Osteoblast (primary cell): ENCODE results near the gene WDR5. TPM values are rescaled to one million over a fixed set of nuclear protein-coding genes. Genes with fewer than 3 reads are reported as not detected.

Source experiments
- DNase-seq: peaks from one replicate; pipeline ENCODE4 v3.0.0; 2011; ENCODE audit warnings: low spot score, mixed read lengths; ENCODE audit not compliant: insufficient read length; ENCODE audit errors: missing footprints
- H2AFZ ChIP-seq: 2 replicates; pipeline ENCODE4 v1.6.0; 2011; ENCODE audit warnings: mild to moderate bottlenecking, low read length
- H3K27ac ChIP-seq: 2 replicates; pipeline ENCODE4 v1.5.1; 2011; ENCODE audit warnings: mild to moderate bottlenecking, low read depth, low read length, moderate library complexity
- H3K27me3 ChIP-seq: 2 replicates; pipeline ENCODE4 v1.6.0; 2012; ENCODE audit warnings: mild to moderate bottlenecking, control low read depth, inconsistent platforms, low read length, moderate library complexity; ENCODE audit not compliant: insufficient read depth
- H3K36me3 ChIP-seq: 2 replicates; pipeline ENCODE4 v1.5.1; 2011; ENCODE audit warnings: mild to moderate bottlenecking, low read length, control low read depth, moderate library complexity; ENCODE audit not compliant: insufficient read depth
- H3K4me1 ChIP-seq: 2 replicates; pipeline ENCODE4 v1.5.1; 2011; ENCODE audit warnings: mild to moderate bottlenecking, low read length, control low read depth, moderate library complexity; ENCODE audit not compliant: insufficient read depth
- H3K4me2 ChIP-seq: 2 replicates; pipeline ENCODE4 v1.6.0; 2011; ENCODE audit warnings: mild to moderate bottlenecking, low read length; ENCODE audit not compliant: insufficient read depth
- H3K4me3 ChIP-seq: fragments of 200-600 bp; sonication (generic); 3 replicates; pipeline ENCODE4 v1.5.1; 2012; ENCODE audit warnings: mild to moderate bottlenecking, low read length, inconsistent platforms; ENCODE audit not compliant: insufficient read depth
- H3K79me2 ChIP-seq: 2 replicates; pipeline ENCODE4 v1.6.0; 2012; ENCODE audit warnings: mild to moderate bottlenecking, low read length, control low read depth, inconsistent platforms; ENCODE audit not compliant: insufficient read depth
- H3K9me3 ChIP-seq: 2 replicates; pipeline ENCODE4 v1.5.1; 2011; ENCODE audit warnings: low read depth, low read length, control low read depth
- H4K20me1 ChIP-seq: 2 replicates; pipeline ENCODE4 v1.6.0; 2012; ENCODE audit warnings: mild to moderate bottlenecking, low read length, control low read depth; ENCODE audit not compliant: insufficient read depth
- total RNA-seq: library from RNA; depleted of rRNA; stranded (reverse); fragments of >200 nt; gene quantifications from 2 replicates; pipeline ENCODE4 v1.2.3, GENCODE V29; 2012
- TF ChIP-seq, protein P1 (sequence below): IDR thresholded peaks from 2 replicates; pipeline ENCODE4 v1.5.1; 2011; ENCODE audit warnings: mild to moderate bottlenecking, low read depth, low read length, moderate library complexity; ENCODE audit errors: extremely low read depth

Gene WDR5
- 17.4 and 17.7 TPM in 2 replicates for total RNA-seq

DNA sequence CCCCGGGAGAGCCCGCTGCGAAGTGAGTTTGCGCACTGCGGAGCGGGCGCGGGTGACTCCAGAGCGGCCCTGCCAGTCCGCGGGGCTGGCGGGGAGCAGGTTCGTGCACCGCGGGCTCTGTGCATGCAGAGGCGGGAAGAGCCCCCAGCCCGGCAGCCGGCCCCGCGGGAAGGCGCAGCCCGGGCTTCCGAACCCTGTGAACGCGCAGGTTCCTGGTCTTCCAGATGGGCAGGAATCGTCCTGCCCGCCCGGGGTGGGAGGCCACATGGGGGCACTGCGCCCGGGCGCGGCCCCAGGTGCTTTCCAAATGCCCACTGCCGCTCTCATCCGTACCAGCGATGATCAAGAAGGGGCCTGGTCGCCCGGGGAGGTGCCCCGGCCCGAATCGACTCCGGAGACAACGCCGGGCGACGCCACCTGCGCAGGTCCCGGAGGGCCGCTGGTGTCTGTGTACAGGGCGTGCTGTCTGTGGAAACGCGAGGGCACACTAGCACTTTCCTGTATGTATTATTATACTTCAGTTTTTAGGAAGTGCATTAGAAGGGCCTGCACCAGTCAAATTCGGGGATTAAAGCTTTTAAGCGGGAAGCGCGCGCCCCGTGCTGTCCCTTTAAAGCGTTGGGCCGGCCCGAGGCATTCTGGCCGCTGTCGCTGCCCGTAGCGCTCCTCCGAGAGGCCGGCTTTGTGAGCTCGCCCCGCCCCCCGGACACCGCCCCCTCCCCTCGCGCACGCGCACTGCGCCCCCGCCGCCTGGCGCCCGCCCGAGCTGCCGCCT lies at the start of gene WDR5:
WDR5 (plus strand) TSS at position 740 of the 775 bp plus-strand sequence. CDS start 3,796 bp downstream, outside the sequence.
- TF ChIP-seq, protein P1, sequence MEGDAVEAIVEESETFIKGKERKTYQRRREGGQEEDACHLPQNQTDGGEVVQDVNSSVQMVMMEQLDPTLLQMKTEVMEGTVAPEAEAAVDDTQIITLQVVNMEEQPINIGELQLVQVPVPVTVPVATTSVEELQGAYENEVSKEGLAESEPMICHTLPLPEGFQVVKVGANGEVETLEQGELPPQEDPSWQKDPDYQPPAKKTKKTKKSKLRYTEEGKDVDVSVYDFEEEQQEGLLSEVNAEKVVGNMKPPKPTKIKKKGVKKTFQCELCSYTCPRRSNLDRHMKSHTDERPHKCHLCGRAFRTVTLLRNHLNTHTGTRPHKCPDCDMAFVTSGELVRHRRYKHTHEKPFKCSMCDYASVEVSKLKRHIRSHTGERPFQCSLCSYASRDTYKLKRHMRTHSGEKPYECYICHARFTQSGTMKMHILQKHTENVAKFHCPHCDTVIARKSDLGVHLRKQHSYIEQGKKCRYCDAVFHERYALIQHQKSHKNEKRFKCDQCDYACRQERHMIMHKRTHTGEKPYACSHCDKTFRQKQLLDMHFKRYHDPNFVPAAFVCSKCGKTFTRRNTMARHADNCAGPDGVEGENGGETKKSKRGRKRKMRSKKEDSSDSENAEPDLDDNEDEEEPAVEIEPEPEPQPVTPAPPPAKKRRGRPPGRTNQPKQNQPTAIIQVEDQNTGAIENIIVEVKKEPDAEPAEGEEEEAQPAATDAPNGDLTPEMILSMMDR, result peak; percentile 13
- Histone ChIP-seq H3K4me2 (peak within 1 kb of the TSS; percentile 95), H3K36me3 (peaks cover 10% of the 10 kb centered on the region), H3K4me3 (peak within 1 kb of the TSS; percentile 98), H4K20me1 (peaks cover 32% of the 10 kb centered on the region), H2AFZ (peak within 1 kb of the TSS; percentile 98), H3K79me2 (peaks cover 47% of the 10 kb centered on the region), H3K27ac (peak within 1 kb of the TSS; percentile 60), H3K27me3 (peaks cover 4% of the 10 kb centered on the region), H3K9me3 (no peaks in the 10 kb centered on the region), H3K4me1 (peaks cover 27% of the 10 kb centered on the region)
- DNase-seq, result peak; percentile 100

DNA sequence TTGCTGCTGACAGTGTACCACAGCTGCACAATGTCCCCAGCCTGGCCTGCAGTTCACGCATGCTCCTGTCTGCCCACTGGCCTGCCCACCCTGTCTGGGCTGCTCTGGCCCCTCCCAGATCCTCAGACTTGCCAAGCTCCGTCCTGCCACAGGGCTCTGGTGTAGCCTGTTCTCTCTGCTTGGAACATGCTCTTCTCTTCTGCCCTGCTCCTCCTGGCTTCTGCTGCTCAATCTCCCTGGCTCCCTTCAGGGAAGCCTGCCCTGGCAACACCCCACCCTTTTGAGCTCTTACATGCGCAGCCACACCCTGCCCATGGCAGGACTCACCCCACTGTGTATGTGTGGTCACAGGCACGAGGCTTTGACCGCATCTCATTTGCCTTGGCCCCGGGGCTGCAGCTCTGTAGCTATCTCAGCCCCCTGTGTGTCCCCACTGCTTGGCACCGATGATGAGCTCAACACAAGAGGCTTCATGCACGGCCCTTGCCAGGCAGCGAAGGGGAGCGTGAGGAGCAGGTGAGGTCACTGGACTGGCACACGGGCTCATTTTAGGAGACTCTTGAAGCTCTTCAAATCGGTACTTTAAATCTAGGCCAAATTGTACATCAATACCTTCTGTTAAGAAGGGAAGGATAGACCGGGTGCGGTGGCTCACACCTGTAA lies 47.7 kb upstream of the WDR5 start:
- no peaks in the 10 kb centered on the region for H3K36me3 ChIP-seq
- no peaks in the 10 kb centered on the region for H3K79me2 ChIP-seq
- H3K27ac ChIP-seq, result no peak overlapping the region
- no peak overlapping the region for H3K4me3 ChIP-seq
- no peaks in the 10 kb centered on the region for H3K4me1 ChIP-seq
- H3K4me2 ChIP-seq, result no peak overlapping the region
- no peaks in the 10 kb centered on the region for H4K20me1 ChIP-seq
- H2AFZ ChIP-seq, result no peak overlapping the region
- peak; percentile 71 for DNase-seq
- no peaks in the 10 kb centered on the region for H3K27me3 ChIP-seq
- no peaks in the 10 kb centered on the region for H3K9me3 ChIP-seq
- TF ChIP-seq, protein P1, result no peak

DNA sequence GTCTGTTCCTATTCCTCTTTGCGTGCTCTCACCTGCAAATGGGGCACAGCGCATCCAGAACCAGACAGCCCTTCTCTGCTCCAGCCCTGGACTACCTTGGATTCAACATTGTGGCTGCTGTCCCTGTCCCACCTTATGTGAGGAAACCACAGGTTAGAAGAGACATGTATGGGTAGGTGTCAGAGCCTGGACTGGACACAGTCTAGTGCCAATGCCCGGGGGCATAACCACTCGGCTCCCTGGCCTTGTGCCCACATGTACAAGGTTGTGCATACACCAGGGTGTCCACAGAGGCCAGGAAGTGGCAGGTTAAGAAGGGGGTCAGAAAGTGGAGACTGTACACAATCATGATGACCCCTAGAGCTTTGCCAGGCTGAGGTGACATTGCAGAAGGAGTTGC lies 45.9 kb upstream of the WDR5 start:
- Histone ChIP-seq H4K20me1 (no peaks in the 10 kb centered on the region), H3K79me2 (no peaks in the 10 kb centered on the region), H3K36me3 (no peaks in the 10 kb centered on the region), H3K4me3 (no peak overlapping the region), H3K4me1 (no peaks in the 10 kb centered on the region), H3K9me3 (no peaks in the 10 kb centered on the region), H3K27me3 (peaks cover 9% of the 10 kb centered on the region), H3K27ac (no peak overlapping the region), H3K4me2 (no peak overlapping the region), H2AFZ (no peak overlapping the region)
- TF ChIP-seq, protein P1, result no peak
- DNase-seq, result peak; percentile 52

DNA sequence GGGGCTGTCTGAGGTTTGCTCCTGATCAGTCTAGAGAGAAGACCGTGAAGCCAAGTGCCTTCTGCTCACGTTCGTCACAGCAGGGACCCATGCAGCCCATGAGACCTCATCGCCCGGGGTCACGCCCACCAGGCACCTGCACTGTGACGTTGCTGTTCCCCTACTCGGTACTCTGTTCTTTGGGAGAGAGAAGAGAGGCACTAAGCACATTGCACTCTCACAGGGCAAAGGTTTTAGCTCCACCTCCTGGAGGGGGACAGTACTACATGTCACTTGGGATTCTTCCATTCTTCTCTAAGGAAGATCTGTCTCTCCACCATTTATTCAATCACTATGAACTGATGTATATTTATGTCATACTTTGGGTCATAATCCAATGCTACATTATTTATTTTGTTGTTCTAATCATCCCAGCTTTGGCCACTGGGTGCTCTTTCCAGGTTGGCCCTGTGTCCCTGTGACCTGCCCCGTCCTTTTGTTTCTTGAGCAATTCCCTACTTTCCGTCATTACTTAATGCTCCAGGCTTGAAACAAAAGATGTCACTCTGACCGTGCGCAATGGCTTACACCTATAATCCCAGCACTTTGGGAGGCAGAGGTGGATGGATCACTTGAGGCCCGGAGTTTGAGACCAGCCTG lies 36.6 kb upstream of the WDR5 start:
- DNase-seq, result no peak
- H3K4me2 ChIP-seq, result no peak overlapping the region
- no peak overlapping the region for H3K4me3 ChIP-seq
- H3K27me3 ChIP-seq, result peaks cover 15% of the 10 kb centered on the region
- no peaks in the 10 kb centered on the region for H3K79me2 ChIP-seq
- H3K36me3 ChIP-seq, result no peaks in the 10 kb centered on the region
- H3K4me1 ChIP-seq, result no peaks in the 10 kb centered on the region
- H3K9me3 ChIP-seq, result no peaks in the 10 kb centered on the region
- no peaks in the 10 kb centered on the region for H4K20me1 ChIP-seq
- no peak overlapping the region for H2AFZ ChIP-seq
- no peak overlapping the region for H3K27ac ChIP-seq
- TF ChIP-seq, protein P1, result peak; percentile 71
